NT2/D1 (cell line): ENCODE measurements around the gene ARHGAP24.

Source experiments
- SUZ12 ChIP-seq: IDR thresholded peaks from 2 replicates; pipeline ENCODE4 v1.6.1; 2011; ENCODE audit not compliant: insufficient read length, insufficient read depth; ENCODE audit errors: extremely low read depth
- YY1 ChIP-seq: IDR thresholded peaks from 2 replicates; pipeline ENCODE4 v1.6.1; 2011; ENCODE audit not compliant: insufficient read length, insufficient read depth
- ZNF274 ChIP-seq: IDR thresholded peaks from 2 replicates; pipeline ENCODE4 v1.6.1; 2011; ENCODE audit warnings: mild to moderate bottlenecking, low read depth, low read length

DNA sequence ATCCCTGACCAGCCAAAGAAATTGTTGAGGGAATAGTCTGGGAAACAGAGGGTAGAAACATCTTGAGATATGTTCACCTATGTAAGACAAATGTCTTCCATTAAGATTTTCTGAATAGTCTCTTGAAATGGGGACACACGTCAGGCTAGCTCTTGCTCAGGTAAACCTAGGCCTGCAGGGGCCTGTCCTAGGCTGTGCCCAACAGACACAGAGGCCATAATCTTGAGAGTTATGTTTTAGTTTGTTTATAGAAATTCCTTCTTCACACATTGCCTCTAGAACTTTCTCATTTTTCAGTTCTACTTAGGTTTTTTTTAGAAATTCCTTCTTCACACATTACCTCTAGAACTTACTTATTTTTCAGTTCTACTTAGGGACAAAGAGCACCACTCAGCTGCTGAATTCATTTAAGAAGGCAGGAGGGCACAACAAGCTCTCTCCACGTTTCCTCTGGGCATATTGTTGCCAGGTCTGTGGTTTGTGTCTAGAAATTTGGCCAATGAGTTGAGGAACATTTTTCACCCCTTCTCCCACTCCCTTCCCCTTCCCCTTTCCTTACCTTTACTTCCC is 94.9 kb downstream of the ARHGAP24 start:
- no peak for TF ChIP-seq YY1
- no peak for TF ChIP-seq SUZ12
- no peak for TF ChIP-seq ZNF274
